ENCODE data around the gene UBE2F. TPM values are rescaled to one million over a fixed set of nuclear protein-coding genes. Genes with fewer than 3 reads are reported as not detected.

Gene UBE2F
- total RNA-seq, 2 experiments from 2014 or later, result 19.9 to 27.1 TPM

DNA sequence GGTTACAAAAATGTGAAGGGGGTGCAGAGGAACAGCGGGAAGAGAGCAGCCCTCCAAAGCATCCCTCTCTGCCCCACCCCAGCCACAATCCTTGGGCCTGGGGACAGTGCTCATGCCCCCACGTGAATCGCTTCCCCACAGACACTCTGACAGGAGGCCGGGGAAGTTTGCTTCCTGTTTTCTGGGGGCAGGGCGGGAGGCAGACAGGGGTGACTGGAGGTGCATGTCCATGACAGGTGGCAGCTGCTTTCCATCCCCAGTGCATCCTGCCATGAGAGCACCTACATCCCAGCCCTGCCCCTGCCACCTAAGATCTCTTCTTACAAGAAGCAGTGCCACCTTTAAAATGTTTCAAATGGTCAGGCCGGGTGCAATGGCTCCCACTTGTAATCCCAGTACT lies 47.2 kb upstream of the UBE2F start:
- Histone ChIP-seq H3K9me3 (ENCODE audit: low read length) (no peaks in the 10 kb centered on the region), H2AFZ (ENCODE audit: low read length) (peak overlapping the region; percentile 76), H3K4me1 (ENCODE audit: insufficient read depth, low read length, poor library complexity, severe bottlenecking) (peaks cover 11% of the 10 kb centered on the region), H3K9me2 (ENCODE audit: insufficient read depth, low read length) (no peaks in the 10 kb centered on the region), H3K79me2 (ENCODE audit: insufficient read depth, low read depth, low read length) (no peaks in the 10 kb centered on the region), H3K4me2 (ENCODE audit: low read length) (peak overlapping the region; percentile 36; the same call in 1 of the 2 replicates), H3K27ac (ENCODE audit: low read depth, low read length, poor library complexity, severe bottlenecking) (no peak overlapping the region), H3K4me3 (ENCODE audit: low read depth, low read length, poor library complexity, severe bottlenecking) (no peak overlapping the region), H3K36me3 (ENCODE audit: insufficient read depth, low read length) (no peaks in the 10 kb centered on the region), H4K20me1 (ENCODE audit: insufficient read depth, low read length) (no peaks in the 10 kb centered on the region)
- DNase-seq (ENCODE audit: low spot score), result peak; percentile 45
- TF ChIP-seq, protein P1, sequence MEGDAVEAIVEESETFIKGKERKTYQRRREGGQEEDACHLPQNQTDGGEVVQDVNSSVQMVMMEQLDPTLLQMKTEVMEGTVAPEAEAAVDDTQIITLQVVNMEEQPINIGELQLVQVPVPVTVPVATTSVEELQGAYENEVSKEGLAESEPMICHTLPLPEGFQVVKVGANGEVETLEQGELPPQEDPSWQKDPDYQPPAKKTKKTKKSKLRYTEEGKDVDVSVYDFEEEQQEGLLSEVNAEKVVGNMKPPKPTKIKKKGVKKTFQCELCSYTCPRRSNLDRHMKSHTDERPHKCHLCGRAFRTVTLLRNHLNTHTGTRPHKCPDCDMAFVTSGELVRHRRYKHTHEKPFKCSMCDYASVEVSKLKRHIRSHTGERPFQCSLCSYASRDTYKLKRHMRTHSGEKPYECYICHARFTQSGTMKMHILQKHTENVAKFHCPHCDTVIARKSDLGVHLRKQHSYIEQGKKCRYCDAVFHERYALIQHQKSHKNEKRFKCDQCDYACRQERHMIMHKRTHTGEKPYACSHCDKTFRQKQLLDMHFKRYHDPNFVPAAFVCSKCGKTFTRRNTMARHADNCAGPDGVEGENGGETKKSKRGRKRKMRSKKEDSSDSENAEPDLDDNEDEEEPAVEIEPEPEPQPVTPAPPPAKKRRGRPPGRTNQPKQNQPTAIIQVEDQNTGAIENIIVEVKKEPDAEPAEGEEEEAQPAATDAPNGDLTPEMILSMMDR (conservative IDR thresholded peaks at IDR 0.05; ENCODE audit: low read length), result no peak
- TF ChIP-seq EZH2phosphoT487 (IDR thresholded peaks at IDR 0.05; ENCODE audit: borderline replicate concordance, low read depth, low read length), result no peak
- ChIA-PET CTCF (ENCODE audit: unreplicated experiment) (no interaction called here), POLR2A (interaction anchor here (0.9 kb wide), 1 partner anchor 39 kb away, joined by 3 read pairs; no protein-coding TSS in a partner anchor)
- intact Hi-C loops (cut with micrococcal nuclease; ENCODE audit: unreplicated experiment), result no loop called here
- BruUV-seq (replicated peaks), result no TSS peak

DNA sequence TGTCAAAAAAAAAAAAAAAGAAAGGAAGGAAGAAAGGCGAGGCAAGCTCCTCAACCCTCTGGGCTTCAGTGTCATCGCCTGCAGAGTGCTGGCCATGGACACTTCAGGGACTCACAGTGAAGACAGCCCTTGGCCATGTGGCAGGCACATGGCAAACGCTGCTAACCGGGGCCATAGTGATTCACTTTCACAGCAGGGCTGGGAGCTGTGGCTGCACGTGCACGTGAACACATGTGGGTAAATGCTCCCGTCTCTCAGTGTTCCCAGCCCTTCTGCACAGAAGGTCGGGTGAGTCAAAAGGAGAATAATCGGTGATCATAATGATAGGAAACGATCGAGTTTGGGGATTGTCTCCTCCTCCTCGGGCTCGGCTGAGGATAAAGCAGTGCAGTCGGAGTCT lies 46.1 kb upstream of the UBE2F start:
- H4K20me1 ChIP-seq (ENCODE audit: insufficient read depth, low read length), result no peaks in the 10 kb centered on the region
- no peaks in the 10 kb centered on the region for H3K9me3 ChIP-seq (ENCODE audit: low read length)
- TF ChIP-seq, protein P1 (conservative IDR thresholded peaks at IDR 0.05; ENCODE audit: low read length), result no peak
- no peak for TF ChIP-seq EZH2phosphoT487 (IDR thresholded peaks at IDR 0.05; ENCODE audit: borderline replicate concordance, low read depth, low read length)
- ChIA-PET CTCF (ENCODE audit: unreplicated experiment) (no interaction called here), POLR2A (no interaction called here)
- H3K4me1 ChIP-seq (ENCODE audit: insufficient read depth, low read length, poor library complexity, severe bottlenecking), result peaks cover 11% of the 10 kb centered on the region
- no peaks in the 10 kb centered on the region for H3K79me2 ChIP-seq (ENCODE audit: insufficient read depth, low read depth, low read length)
- no peaks in the 10 kb centered on the region for H3K9me2 ChIP-seq (ENCODE audit: insufficient read depth, low read length)
- no peak overlapping the region for H3K27ac ChIP-seq (ENCODE audit: low read depth, low read length, poor library complexity, severe bottlenecking)
- no peak overlapping the region for H3K4me3 ChIP-seq (ENCODE audit: low read depth, low read length, poor library complexity, severe bottlenecking)
- no peak overlapping the region for H2AFZ ChIP-seq (ENCODE audit: low read length)
- BruUV-seq (replicated peaks), result no TSS peak
- no peak for DNase-seq (ENCODE audit: low spot score)
- no peak overlapping the region for H3K4me2 ChIP-seq (ENCODE audit: low read length)
- no peaks in the 10 kb centered on the region for H3K36me3 ChIP-seq (ENCODE audit: insufficient read depth, low read length)
- intact Hi-C loops (cut with micrococcal nuclease; ENCODE audit: unreplicated experiment), result loop anchor here (10.0 kb wide), 1 partner anchor 234 kb away; the partner anchor contains the start of gene ERFE

DNA sequence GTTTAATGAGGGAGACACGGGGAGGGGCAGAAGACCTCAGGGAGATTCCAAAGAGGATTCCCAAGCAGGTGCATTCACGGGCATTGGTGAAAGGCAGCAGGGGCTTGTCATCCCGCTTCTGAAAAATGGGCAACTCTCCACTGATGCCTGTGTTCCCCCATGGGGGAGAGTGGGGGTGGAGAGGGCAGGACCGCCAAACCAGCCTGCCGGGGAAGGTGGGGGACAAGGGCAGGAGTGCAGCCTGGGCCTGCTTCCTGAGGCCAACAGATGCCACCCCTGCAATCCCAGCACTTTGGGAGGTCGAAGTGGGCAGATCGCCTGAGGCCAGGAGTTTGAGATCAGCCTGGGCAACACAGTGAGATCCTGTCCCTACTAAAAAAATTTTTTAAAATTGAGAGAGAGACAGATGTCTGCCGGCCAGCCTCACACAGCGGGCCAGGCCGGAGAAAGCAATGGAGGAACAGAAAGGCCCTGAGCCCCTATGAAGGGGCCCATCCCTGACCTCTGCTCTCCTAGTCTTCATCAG lies 44.8 kb upstream of the UBE2F start:
- Histone ChIP-seq H3K36me3 (ENCODE audit: insufficient read depth, low read length) (no peaks in the 10 kb centered on the region), H3K9me2 (ENCODE audit: insufficient read depth, low read length) (no peaks in the 10 kb centered on the region), H3K4me3 (ENCODE audit: low read depth, low read length, poor library complexity, severe bottlenecking) (no peak overlapping the region), H3K79me2 (ENCODE audit: insufficient read depth, low read depth, low read length) (no peaks in the 10 kb centered on the region), H4K20me1 (ENCODE audit: insufficient read depth, low read length) (no peaks in the 10 kb centered on the region), H3K27ac (ENCODE audit: low read depth, low read length, poor library complexity, severe bottlenecking) (no peak overlapping the region), H3K9me3 (ENCODE audit: low read length) (no peaks in the 10 kb centered on the region), H3K4me2 (ENCODE audit: low read length) (no peak overlapping the region), H2AFZ (ENCODE audit: low read length) (no peak overlapping the region), H3K4me1 (ENCODE audit: insufficient read depth, low read length, poor library complexity, severe bottlenecking) (peaks cover 11% of the 10 kb centered on the region)
- DNase-seq (ENCODE audit: low spot score), result no peak
- POLR2A ChIA-PET, result no interaction called here
- CTCF ChIA-PET (ENCODE audit: unreplicated experiment), result no interaction called here
- BruUV-seq (replicated peaks), result no TSS peak
- intact Hi-C loops (cut with micrococcal nuclease; ENCODE audit: unreplicated experiment), result loop anchor here (10.0 kb wide), 1 partner anchor 233 kb away; the partner anchor contains the start of gene ERFE
- no peak for TF ChIP-seq EZH2phosphoT487 (IDR thresholded peaks at IDR 0.05; ENCODE audit: borderline replicate concordance, low read depth, low read length)
- TF ChIP-seq, protein P1 (conservative IDR thresholded peaks at IDR 0.05; ENCODE audit: low read length), result no peak
